GM23338 (cell line): Measurements from ENCODE around the gene CD14. TPM values are rescaled to one million over a fixed set of nuclear protein-coding genes. Genes with fewer than 3 reads are reported as not detected.

Experiments used
- EZH2 ChIP-seq: fragments of 200-600 bp; sonication (generic); IDR thresholded peaks from one replicate; pipeline ENCODE4 v1.8.0; 2017; ENCODE audit warnings: antibody characterized with exemption, mild to moderate bottlenecking, low read depth; ENCODE audit not compliant: unreplicated experiment
- EZH2phosphoT487 ChIP-seq: fragments of 200-600 bp; sonication (generic); IDR thresholded peaks from one replicate; pipeline ENCODE4 v1.8.1; 2018; ENCODE audit warnings: antibody characterized with exemption; ENCODE audit not compliant: unreplicated experiment
- JUNB ChIP-seq: IDR thresholded peaks from one replicate; pipeline ENCODE4 v1.6.1; 2016; ENCODE audit warnings: antibody characterized with exemption; ENCODE audit not compliant: unreplicated experiment
- NANOG ChIP-seq: IDR thresholded peaks from 2 replicates; pipeline ENCODE4 v1.6.1; 2016; ENCODE audit warnings: antibody characterized with exemption, borderline replicate concordance
- POLR2AphosphoS5 ChIP-seq: IDR thresholded peaks from 2 replicates; pipeline ENCODE4 v1.6.1; 2016; ENCODE audit warnings: antibody characterized with exemption, low read depth
- STAT1 ChIP-seq: IDR thresholded peaks from one replicate; pipeline ENCODE4 v1.6.1; 2016; ENCODE audit warnings: antibody characterized with exemption; ENCODE audit not compliant: unreplicated experiment
- ZNF114 ChIP-seq: fragments of 250-450 bp; sonication (Bioruptor Pico); IDR thresholded peaks from 2 replicates; pipeline ENCODE4 v1.5.0; 2020; ENCODE audit warnings: mild to moderate bottlenecking, moderate library complexity
- ZNF331 ChIP-seq: fragments of 250-450 bp; sonication (Bioruptor Pico); IDR thresholded peaks from 2 replicates; pipeline ENCODE4 v1.5.0; 2020; ENCODE audit warnings: low read depth, mild to moderate bottlenecking, moderate library complexity
- polyA plus RNA-seq: library from polyadenylated mRNA; unstranded; fragments of >200 nt; fragmentation: Nextera tagmentation; extraction: Ambion mirVana; gene quantifications from 2 replicates; pipeline ENCODE4 v1.2.1, GENCODE V29; 2016
- total RNA-seq: library from RNA; depleted of rRNA; stranded (reverse); fragments of >200 nt; shearing (Covaris generic); gene quantifications from 2 replicates; pipeline ENCODE4 v1.2.3, GENCODE V29; 2014
- TF ChIP-seq, protein P1 (sequence below): fragments of 250-450 bp; sonication (Bioruptor Pico); IDR thresholded peaks from 2 replicates; pipeline ENCODE4 v1.5.0; 2020; ENCODE audit warnings: mild to moderate bottlenecking, moderate library complexity

CD14 gene
- total and polyA plus RNA-seq, 2 experiments from 2014 or later = not detected

GRCh38 chr5:140637371-140638100 lies 4.6 kb upstream of the CD14 start (continued):
- TF ChIP-seq EZH2 = no peak
- TF ChIP-seq ZNF331 = no peak
- no peak for TF ChIP-seq ZNF114
- TF ChIP-seq, protein P1, sequence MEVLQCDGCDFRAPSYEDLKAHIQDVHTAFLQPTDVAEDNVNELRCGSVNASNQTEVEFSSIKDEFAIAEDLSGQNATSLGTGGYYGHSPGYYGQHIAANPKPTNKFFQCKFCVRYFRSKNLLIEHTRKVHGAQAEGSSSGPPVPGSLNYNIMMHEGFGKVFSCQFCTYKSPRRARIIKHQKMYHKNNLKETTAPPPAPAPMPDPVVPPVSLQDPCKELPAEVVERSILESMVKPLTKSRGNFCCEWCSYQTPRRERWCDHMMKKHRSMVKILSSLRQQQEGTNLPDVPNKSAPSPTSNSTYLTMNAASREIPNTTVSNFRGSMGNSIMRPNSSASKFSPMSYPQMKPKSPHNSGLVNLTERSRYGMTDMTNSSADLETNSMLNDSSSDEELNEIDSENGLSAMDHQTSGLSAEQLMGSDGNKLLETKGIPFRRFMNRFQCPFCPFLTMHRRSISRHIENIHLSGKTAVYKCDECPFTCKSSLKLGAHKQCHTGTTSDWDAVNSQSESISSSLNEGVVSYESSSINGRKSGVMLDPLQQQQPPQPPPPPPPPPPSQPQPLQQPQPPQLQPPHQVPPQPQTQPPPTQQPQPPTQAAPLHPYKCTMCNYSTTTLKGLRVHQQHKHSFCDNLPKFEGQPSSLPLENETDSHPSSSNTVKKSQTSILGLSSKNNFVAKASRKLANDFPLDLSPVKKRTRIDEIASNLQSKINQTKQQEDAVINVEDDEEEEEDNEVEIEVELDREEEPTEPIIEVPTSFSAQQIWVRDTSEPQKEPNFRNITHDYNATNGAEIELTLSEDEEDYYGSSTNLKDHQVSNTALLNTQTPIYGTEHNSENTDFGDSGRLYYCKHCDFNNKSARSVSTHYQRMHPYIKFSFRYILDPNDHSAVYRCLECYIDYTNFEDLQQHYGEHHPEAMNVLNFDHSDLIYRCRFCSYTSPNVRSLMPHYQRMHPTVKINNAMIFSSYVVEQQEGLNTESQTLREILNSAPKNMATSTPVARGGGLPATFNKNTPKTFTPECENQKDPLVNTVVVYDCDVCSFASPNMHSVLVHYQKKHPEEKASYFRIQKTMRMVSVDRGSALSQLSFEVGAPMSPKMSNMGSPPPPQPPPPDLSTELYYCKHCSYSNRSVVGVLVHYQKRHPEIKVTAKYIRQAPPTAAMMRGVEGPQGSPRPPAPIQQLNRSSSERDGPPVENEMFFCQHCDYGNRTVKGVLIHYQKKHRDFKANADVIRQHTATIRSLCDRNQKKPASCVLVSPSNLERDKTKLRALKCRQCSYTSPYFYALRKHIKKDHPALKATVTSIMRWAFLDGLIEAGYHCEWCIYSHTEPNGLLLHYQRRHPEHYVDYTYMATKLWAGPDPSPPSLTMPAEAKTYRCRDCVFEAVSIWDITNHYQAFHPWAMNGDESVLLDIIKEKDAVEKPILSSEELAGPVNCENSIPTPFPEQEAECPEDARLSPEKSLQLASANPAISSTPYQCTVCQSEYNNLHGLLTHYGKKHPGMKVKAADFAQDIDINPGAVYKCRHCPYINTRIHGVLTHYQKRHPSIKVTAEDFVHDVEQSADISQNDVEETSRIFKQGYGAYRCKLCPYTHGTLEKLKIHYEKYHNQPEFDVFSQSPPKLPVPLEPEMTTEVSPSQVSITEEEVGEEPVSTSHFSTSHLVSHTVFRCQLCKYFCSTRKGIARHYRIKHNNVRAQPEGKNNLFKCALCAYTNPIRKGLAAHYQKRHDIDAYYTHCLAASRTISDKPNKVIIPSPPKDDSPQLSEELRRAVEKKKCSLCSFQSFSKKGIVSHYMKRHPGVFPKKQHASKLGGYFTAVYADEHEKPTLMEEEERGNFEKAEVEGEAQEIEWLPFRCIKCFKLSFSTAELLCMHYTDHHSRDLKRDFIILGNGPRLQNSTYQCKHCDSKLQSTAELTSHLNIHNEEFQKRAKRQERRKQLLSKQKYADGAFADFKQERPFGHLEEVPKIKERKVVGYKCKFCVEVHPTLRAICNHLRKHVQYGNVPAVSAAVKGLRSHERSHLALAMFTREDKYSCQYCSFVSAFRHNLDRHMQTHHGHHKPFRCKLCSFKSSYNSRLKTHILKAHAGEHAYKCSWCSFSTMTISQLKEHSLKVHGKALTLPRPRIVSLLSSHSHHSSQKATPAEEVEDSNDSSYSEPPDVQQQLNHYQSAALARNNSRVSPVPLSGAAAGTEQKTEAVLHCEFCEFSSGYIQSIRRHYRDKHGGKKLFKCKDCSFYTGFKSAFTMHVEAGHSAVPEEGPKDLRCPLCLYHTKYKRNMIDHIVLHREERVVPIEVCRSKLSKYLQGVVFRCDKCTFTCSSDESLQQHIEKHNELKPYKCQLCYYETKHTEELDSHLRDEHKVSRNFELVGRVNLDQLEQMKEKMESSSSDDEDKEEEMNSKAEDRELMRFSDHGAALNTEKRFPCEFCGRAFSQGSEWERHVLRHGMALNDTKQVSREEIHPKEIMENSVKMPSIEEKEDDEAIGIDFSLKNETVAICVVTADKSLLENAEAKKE (CRISPR knock-in tag) = no peak
- TF ChIP-seq NANOG = no peak
- no peak for TF ChIP-seq EZH2phosphoT487
- TF ChIP-seq STAT1 = no peak
- TF ChIP-seq POLR2AphosphoS5 = no peak
- no peak for TF ChIP-seq JUNB
